HEK293 (cell line): ENCODE results near the gene DGKK.

Source experiments
- CTCF ChIA-PET: fragments of 350-600 bp; formaldehyde crosslinking; extraction: SDS; loops from one replicate; lab custom pipeline; 2021; ENCODE audit warnings: antibody characterized with exemption; lab: Yijun Ruan, JAX
- POLR2A ChIA-PET: fragments of 300-600 bp; formaldehyde crosslinking; extraction: SDS; loops from one replicate; lab custom pipeline; 2020; ENCODE audit warnings: antibody characterized with exemption, inconsistent platforms; lab: Yijun Ruan, JAX
- H3K27ac ChIP-seq: fragments of 200-500 bp; sonication (Bioruptor generic); 2 replicates; pipeline ENCODE4 v1.5.1; 2014; ENCODE audit warnings: low read depth, low read length, control low read depth, inconsistent platforms; ENCODE audit errors: extremely low read depth
- H3K36me3 ChIP-seq, 2 experiments: fragments of 200-500 bp in 1 of 2; sonication (Bioruptor generic) in 1 of 2; 1 replicate in 1 of 2; 2 replicates in 1 of 2; pipeline ENCODE4 v1.5.1; 2014 to 2017; ENCODE audit warnings: inconsistent platforms in 2 of 2, low read length in 2 of 2; ENCODE audit not compliant: control insufficient read depth in 2 of 2, insufficient read depth in 1 of 2
- H3K4me1 ChIP-seq: fragments of 200-500 bp; sonication (Bioruptor generic); 2 replicates; pipeline ENCODE4 v1.5.1; 2014; ENCODE audit warnings: mild to moderate bottlenecking, low read length, inconsistent platforms; ENCODE audit not compliant: control insufficient read depth, insufficient read depth
- H3K4me3 ChIP-seq: 2 replicates; pipeline ENCODE4 v1.5.1; 2011; ENCODE audit warnings: low read depth, mild to moderate bottlenecking, control low read depth, low read length, moderate library complexity
- H3K9me3 ChIP-seq: fragments of 200-500 bp; sonication (Bioruptor generic); 2 replicates; pipeline ENCODE4 v1.5.1; 2014; ENCODE audit warnings: low read depth, low read length, inconsistent platforms; ENCODE audit not compliant: control insufficient read depth, insufficient read depth
- AEBP2 ChIP-seq: fragments of 450-650 bp; formaldehyde crosslinking; IDR thresholded peaks from 2 replicates; pipeline ENCODE4 v1.5.1; 2016; ENCODE audit warnings: missing biosample characterization, missing genetic modification characterization, borderline replicate concordance
- BCL11A ChIP-seq: fragments of 450-650 bp; formaldehyde crosslinking; IDR thresholded peaks from 2 replicates; pipeline ENCODE4 v1.5.1; 2016; ENCODE audit warnings: low read depth, missing biosample characterization, missing genetic modification characterization
- HIC1 ChIP-seq: fragments of 450-650 bp; formaldehyde crosslinking; IDR thresholded peaks from 2 replicates; pipeline ENCODE4 v1.5.1; 2016; ENCODE audit warnings: missing biosample characterization, missing genetic modification characterization
- HOXA7 ChIP-seq: sonication (generic); formaldehyde crosslinking; IDR thresholded peaks from 2 replicates; pipeline ENCODE4 v1.8.1; 2022; ENCODE audit warnings: missing genetic modification reagents, borderline replicate concordance
- PRDM10 ChIP-seq: fragments of 450-650 bp; formaldehyde crosslinking; IDR thresholded peaks from 2 replicates; pipeline ENCODE4 v1.5.1; 2016; ENCODE audit warnings: missing biosample characterization, missing genetic modification characterization
- RBAK ChIP-seq: fragments of 450-650 bp; formaldehyde crosslinking; IDR thresholded peaks from 2 replicates; pipeline ENCODE4 v1.5.1; 2016; ENCODE audit warnings: missing biosample characterization, missing genetic modification characterization
- SCRT2 ChIP-seq: fragments of 450-650 bp; formaldehyde crosslinking; IDR thresholded peaks from 2 replicates; pipeline ENCODE4 v1.5.1; 2016; ENCODE audit warnings: missing biosample characterization, missing genetic modification characterization
- ZBTB44 ChIP-seq: fragments of 450-650 bp; IDR thresholded peaks from 2 replicates; pipeline ENCODE4 v1.5.1; 2018; ENCODE audit warnings: missing biosample characterization, mild to moderate bottlenecking, missing genetic modification characterization
- ZFP41 ChIP-seq: fragments of 450-650 bp; formaldehyde crosslinking; IDR thresholded peaks from 2 replicates; pipeline ENCODE4 v1.5.1; 2016; ENCODE audit warnings: missing biosample characterization, missing genetic modification characterization, borderline replicate concordance
- ZNF114 ChIP-seq: fragments of 450-650 bp; formaldehyde crosslinking; IDR thresholded peaks from 2 replicates; pipeline ENCODE4 v1.5.0; 2017; ENCODE audit warnings: missing biosample characterization, missing genetic modification characterization
- ZNF146 ChIP-seq: fragments of 450-650 bp; formaldehyde crosslinking; IDR thresholded peaks from 2 replicates; pipeline ENCODE4 v1.5.1; 2016; ENCODE audit warnings: missing biosample characterization, missing genetic modification characterization
- ZNF16 ChIP-seq: fragments of 450-650 bp; formaldehyde crosslinking; IDR thresholded peaks from 2 replicates; pipeline ENCODE4 v1.5.1; 2016; ENCODE audit warnings: low read depth, missing biosample characterization, missing genetic modification characterization
- ZNF2 ChIP-seq: fragments of 450-650 bp; formaldehyde crosslinking; IDR thresholded peaks from 2 replicates; pipeline ENCODE4 v1.5.1; 2016; ENCODE audit warnings: missing biosample characterization, missing genetic modification characterization
- ZNF211 ChIP-seq: fragments of 450-650 bp; formaldehyde crosslinking; IDR thresholded peaks from 2 replicates; pipeline ENCODE4 v1.5.1; 2016; ENCODE audit warnings: low read depth, missing biosample characterization, missing genetic modification characterization
- ZNF23 ChIP-seq: fragments of 450-650 bp; formaldehyde crosslinking; IDR thresholded peaks from 2 replicates; pipeline ENCODE4 v1.5.1; 2016; ENCODE audit warnings: missing biosample characterization, missing genetic modification characterization, borderline replicate concordance
- ZNF239 ChIP-seq: fragments of 450-650 bp; formaldehyde crosslinking; IDR thresholded peaks from 2 replicates; pipeline ENCODE4 v1.5.1; 2016; ENCODE audit warnings: missing biosample characterization, missing genetic modification characterization
- ZNF341 ChIP-seq: fragments of 450-650 bp; formaldehyde crosslinking; IDR thresholded peaks from 2 replicates; pipeline ENCODE4; 2016; ENCODE audit warnings: low read depth, missing biosample characterization, missing genetic modification characterization
- ZNF426 ChIP-seq: fragments of 450-650 bp; formaldehyde crosslinking; IDR thresholded peaks from 2 replicates; pipeline ENCODE4 v1.5.1; 2017; ENCODE audit warnings: missing biosample characterization, missing genetic modification characterization, mild to moderate bottlenecking, inconsistent platforms, moderate library complexity
- ZNF529 ChIP-seq: fragments of 450-650 bp; formaldehyde crosslinking; IDR thresholded peaks from 2 replicates; pipeline ENCODE4 v1.5.1; 2017; ENCODE audit warnings: missing genetic modification characterization, missing biosample characterization; ENCODE audit not compliant: insufficient replicate concordance
- ZNF555 ChIP-seq: fragments of 450-650 bp; formaldehyde crosslinking; conservative IDR thresholded peaks from 2 replicates; pipeline ENCODE4 v1.5.1; 2017; ENCODE audit warnings: missing biosample characterization, mild to moderate bottlenecking, missing genetic modification characterization, inconsistent platforms
- ZNF585B ChIP-seq: fragments of 450-650 bp; formaldehyde crosslinking; IDR thresholded peaks from 2 replicates; pipeline ENCODE4 v1.5.1; 2016; ENCODE audit warnings: missing biosample characterization, missing genetic modification characterization
- ZNF707 ChIP-seq: fragments of 450-650 bp; formaldehyde crosslinking; IDR thresholded peaks from 2 replicates; pipeline ENCODE4 v1.5.1; 2016; ENCODE audit warnings: missing biosample characterization, missing genetic modification characterization
- ZNF792 ChIP-seq: fragments of 450-650 bp; formaldehyde crosslinking; IDR thresholded peaks from 2 replicates; pipeline ENCODE4 v1.5.1; 2016; ENCODE audit warnings: missing biosample characterization, missing genetic modification characterization
- ZSCAN16 ChIP-seq: fragments of 450-650 bp; formaldehyde crosslinking; IDR thresholded peaks from 2 replicates; pipeline ENCODE4 v1.5.1; 2016; ENCODE audit warnings: missing biosample characterization, missing genetic modification characterization

DGKK gene

DNA sequence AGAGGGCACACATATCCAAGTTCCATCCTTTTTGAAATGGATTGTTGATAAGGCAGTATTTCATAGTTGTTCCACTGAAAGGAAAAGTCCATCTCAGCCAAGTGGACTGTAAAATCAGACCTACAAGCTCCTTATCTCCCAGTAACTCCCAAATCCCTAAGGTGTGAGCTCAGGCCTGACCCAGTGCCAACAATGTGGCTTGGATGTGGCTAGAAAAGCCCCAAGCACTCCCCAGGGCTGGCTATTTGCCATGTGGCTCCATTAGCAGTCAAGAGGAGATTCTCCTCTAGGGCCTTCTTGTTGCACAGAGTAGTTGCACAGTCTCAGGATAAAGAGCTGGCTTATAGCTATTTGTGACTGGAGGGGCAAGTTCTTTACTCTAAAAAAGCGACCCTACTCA is 25.0 kb upstream of the DGKK start:
- Histone ChIP-seq H3K27ac (no peak overlapping the region), H3K9me3 (no peaks in the 10 kb centered on the region), H3K4me1 (no peaks in the 10 kb centered on the region), H3K36me3 (no peaks in the 10 kb centered on the region), H3K4me3 (no peak overlapping the region)
- CTCF ChIA-PET = interaction anchor here (0.6 to 0.9 kb wide), 3 partner anchors 10 to 347 kb away, joined by 3 read pairs; no protein-coding TSS in a partner anchor
- TF ChIP-seq HIC1 (tag by site-specific recombination) (no peak), ZNF211 (no peak), HOXA7 (CRISPR knock-in tag) (no peak), ZNF2 (tag by site-specific recombination) (no peak), ZNF707 (tag by site-specific recombination) (no peak), ZNF585B (tag by site-specific recombination) (no peak), AEBP2 (tag by site-specific recombination) (no peak), ZNF341 (tag by site-specific recombination) (no peak), BCL11A (no peak), SCRT2 (tag by site-specific recombination) (no peak), ZFP41 (tag by site-specific recombination) (no peak), RBAK (tag by site-specific recombination) (no peak)
- POLR2A ChIA-PET = no interaction called here

GRCh38 chrX:50492720-50493119 is 22.1 kb upstream of the DGKK start:
- POLR2A ChIA-PET = no interaction called here
- Histone ChIP-seq H3K4me3 (no peak overlapping the region), H3K4me1 (no peaks in the 10 kb centered on the region), H3K27ac (no peak overlapping the region), H3K9me3 (no peaks in the 10 kb centered on the region), H3K36me3 (no peaks in the 10 kb centered on the region)
- CTCF ChIA-PET = interaction anchor here (0.5 to 0.9 kb wide), 3 partner anchors 13 to 411 kb away, joined by 3 to 4 read pairs (median 3); no protein-coding TSS in a partner anchor
- TF ChIP-seq ZNF23 (tag by site-specific recombination) = no peak

- Histone ChIP-seq H3K4me3 (no peak overlapping the region), H3K4me1 (no peaks in the 10 kb centered on the region), H3K36me3 (no peaks in the 10 kb centered on the region), H3K27ac (no peak overlapping the region), H3K9me3 (no peaks in the 10 kb centered on the region)
- CTCF ChIA-PET = interaction anchor here (0.6 kb wide), 2 partner anchors 68 to 384 kb away, joined by 3 read pairs; no protein-coding TSS in a partner anchor
- POLR2A ChIA-PET = no interaction called here
- TF ChIP-seq ZNF555 (tag by site-specific recombination) (no peak), ZBTB44 (tag by site-specific recombination) (no peak), ZNF426 (tag by site-specific recombination) (no peak), ZSCAN16 (tag by site-specific recombination) (no peak), ZNF211 (no peak), ZNF16 (tag by site-specific recombination) (no peak), PRDM10 (tag by site-specific recombination) (no peak), ZNF792 (no peak), ZNF146 (tag by site-specific recombination) (no peak), ZNF529 (tag by site-specific recombination) (no peak), ZNF239 (tag by site-specific recombination) (no peak), ZNF114 (no peak)
These were observed 14.0 kb upstream of the DGKK start for GRCh38 chrX:50484662-50485061.
